Body of pancreas (tissue), 4 donors: Measurements from ENCODE around the gene EYS.

Experiments
- CTCF ChIP-seq, 7 experiments: fragments of 450-650 bp in 4 of 7; fragments of 200-600 bp in 3 of 7; sonication (generic) in 3 of 7; IDR thresholded peaks; one replicate each; pipeline ENCODE4 v1.5.1; 2016 to 2019; ENCODE audit warnings: antibody characterized with exemption in 7 of 7
- POLR2A ChIP-seq, 3 donors: fragments of 450-650 bp; IDR thresholded peaks; one replicate each; pipeline ENCODE4 v1.6.1; 2016; ENCODE audit warnings: antibody characterized with exemption in 3 of 3, mild to moderate bottlenecking in 2 of 3

- TF ChIP-seq CTCF (IDR thresholded peaks at IDR 0.05) (no peak), POLR2A (IDR thresholded peaks at IDR 0.05) (no peak)
Observed at GRCh38 chr6:64591676-64592036, 1115.4 kb downstream of the EYS start.
